SKM-1 (cell line): ENCODE data around the gene FIS1.

Experiments
- DNase-seq: peaks from one replicate; lab custom pipeline; 2025; ENCODE audit not compliant: unreplicated experiment; lab: John Stamatoyannopoulos, UW

Gene FIS1

GRCh38 chr7:101235050-101235449 is 9.8 kb downstream of the FIS1 start:
- no peak for DNase-seq

- no peak for DNase-seq
These were observed 10.2 kb downstream of the FIS1 start for GRCh38 chr7:101234636-101235035.

GRCh38 chr7:101233907-101234547 is 10.9 kb downstream of the FIS1 start:
- no peak for DNase-seq

DNA sequence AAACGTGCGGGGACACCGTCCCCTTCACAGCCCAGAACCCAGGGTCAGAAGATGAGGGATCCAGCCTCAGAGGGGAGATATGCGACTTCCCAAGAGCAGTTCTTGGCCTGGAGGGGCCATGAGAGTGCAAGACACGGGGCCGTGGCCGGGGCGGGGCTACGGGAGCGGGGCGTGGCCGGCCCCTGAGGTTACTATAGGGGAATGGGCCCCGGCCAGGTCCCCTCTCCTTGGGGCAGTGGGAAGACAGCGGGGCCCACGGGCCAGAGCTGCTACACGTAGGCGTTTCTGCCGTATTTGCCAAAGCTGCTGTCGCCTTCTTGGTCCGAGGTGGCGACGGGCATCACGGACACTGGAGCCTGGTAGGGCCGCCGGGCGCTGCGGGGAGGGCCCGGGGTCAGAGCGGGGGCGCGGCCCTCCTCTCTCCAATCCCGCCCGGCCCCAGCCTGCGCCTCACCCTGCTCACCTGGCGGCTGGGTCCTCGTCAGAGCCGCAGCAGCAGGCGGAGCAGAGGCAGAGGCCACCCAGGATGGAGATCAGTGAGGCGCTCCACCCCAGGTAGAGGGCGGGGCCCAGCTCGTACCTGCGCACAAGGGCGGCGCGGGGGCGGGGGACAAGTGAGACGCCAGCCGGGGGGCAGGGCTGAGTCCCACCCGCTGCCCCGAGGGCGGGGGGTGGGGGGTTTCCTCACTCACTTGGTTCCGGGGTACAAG is 12.6 kb downstream of the FIS1 start:
- no peak for DNase-seq

DNA sequence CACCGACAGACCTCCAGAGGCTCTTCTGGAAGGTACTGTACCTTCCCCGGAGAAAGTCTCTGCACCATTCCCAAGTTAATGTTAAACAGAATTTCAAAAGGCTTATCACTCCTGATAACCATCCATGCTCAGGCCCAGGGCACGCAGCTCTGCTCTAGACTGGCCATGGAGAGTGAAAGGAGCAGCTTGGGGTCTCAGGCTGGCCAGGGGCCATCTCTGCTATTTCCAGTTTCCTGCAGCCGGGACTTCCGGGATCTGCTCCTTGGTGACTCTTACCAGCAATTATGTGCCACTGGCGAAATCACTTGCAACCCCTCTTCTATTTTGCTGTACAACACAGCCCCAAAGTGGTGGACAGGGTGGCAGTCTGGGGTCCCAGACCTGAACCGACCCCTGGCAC is 13.2 kb downstream of the FIS1 start:
- no peak for DNase-seq

- DNase-seq = no peak
These were observed 18.2 kb downstream of the FIS1 start for GRCh38 chr7:101226721-101227120.

- DNase-seq = no peak
These were observed 19.2 kb downstream of the FIS1 start for GRCh38 chr7:101225650-101226049.

- DNase-seq = no peak
These were observed 21.4 kb downstream of the FIS1 start for GRCh38 chr7:101223528-101223927.

- no peak for DNase-seq
These were observed 22.5 kb downstream of the FIS1 start for GRCh38 chr7:101222275-101222830.

DNA sequence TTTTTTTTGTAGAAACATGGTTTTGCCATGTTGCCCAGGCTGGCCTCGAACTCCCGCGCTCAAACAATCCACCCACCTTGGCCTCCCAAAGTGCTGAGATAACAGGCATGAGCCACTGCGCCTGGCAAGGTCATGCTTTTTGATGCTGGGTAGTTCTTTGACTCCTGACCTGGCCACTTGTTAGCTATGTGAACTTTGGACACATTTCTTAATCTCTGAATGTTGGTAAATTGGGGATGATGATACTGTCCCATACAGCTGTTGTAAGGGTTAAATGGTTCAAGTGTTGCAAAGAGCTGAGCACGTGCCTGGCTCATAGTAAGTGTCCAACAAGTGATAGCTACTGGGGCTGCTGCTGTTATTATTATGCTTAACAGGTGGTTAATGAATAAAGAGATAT is 24.6 kb downstream of the FIS1 start:
- DNase-seq = no peak

- no peak for DNase-seq
These were observed 26.4 kb downstream of the FIS1 start for GRCh38 chr7:101218236-101219125.

DNA sequence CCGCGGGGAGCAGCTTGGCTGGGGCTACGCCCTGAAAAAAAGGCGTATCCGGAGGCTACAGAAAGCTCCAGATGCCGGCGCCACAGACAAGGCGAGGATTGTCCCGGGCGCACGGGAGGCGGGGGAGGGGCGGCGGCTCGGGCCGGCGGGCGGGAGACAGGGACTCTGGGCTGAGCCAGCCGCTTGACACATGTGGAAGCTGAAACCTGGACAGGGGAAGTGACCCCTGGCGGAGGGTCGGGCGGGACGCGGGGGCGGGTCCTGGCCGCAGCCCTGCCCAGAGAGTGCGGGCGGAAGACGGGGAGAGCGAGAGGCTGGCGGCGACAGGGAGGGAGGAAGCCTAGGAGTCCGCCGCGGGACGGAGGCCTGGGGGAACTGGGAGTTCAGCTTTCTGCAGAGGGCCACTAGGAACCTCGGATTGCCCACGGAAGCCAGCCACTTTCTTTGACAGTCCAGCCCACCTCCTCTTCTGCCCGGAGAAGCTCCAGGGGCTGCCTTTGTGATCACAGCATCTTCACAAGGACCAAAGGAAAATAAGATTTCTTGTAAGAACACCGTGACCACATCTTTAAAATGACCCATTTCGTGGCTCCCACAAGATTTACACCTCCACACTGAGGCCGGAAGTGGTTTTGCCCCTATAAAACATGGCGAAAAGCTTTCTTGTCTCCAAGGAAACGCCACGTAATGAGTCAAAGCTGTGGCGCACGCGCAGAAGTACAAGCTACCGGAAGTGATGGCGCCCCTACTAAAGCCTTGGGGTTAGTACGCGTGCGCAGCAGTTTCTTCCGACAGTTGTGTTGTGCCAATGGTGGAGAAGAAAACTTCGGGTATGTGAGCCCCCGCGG is 27.3 kb downstream of the FIS1 start, which contains the start of the genes PLOD3 and ZNHIT1:
PLOD3 (minus strand) TSS at position 194 of the 848 bp plus-strand sequence. CDS start 307 bp downstream, outside the sequence.
ZNHIT1 (plus strand) TSS at position 778 of the 848 bp plus-strand sequence; CDS start at position 809, 31 bp downstream.
- peak; percentile 99 for DNase-seq

GRCh38 chr7:101216860-101217387 is 28.0 kb downstream of the FIS1 start:
- no peak for DNase-seq

- DNase-seq = no peak
These were observed 28.7 kb downstream of the FIS1 start for GRCh38 chr7:101216001-101216859.

GRCh38 chr7:101212014-101212413 is 32.9 kb downstream of the FIS1 start:
- DNase-seq = no peak

GRCh38 chr7:101211501-101211900 is 33.4 kb downstream of the FIS1 start:
- no peak for DNase-seq

GRCh38 chr7:101210143-101210542 is 34.7 kb downstream of the FIS1 start:
- DNase-seq = no peak

DNA sequence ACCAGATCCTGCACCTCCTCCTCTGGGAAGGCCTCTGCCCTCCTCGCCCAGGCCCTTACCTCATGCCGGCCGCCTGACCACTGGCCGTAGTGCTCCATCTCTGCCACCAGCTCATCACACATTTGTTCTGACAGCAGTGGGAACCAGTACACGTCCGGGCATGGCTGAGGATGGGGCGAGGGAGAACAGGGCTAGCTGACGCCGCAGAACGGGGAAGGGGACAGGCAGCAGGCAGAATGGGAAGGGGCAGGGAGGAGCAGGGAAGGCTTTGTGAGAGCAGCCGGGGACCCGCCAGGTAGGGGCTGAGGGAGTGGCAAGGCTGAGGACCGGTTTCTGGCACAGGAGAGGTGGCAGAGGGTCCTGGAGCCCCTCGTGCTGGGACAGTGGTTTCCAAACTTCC is 36.1 kb downstream of the FIS1 start:
- no peak for DNase-seq

- no peak for DNase-seq
These were observed 37.4 kb downstream of the FIS1 start for GRCh38 chr7:101207459-101207858.
